HG02759 (cell line): ENCODE data around the gene PEAK1.

ENCODE experiments used
- ATAC-seq: cut with Tn5 transposase; IDR thresholded peaks from one replicate; pipeline ENCODE4 v1.9.1; 2021; ENCODE audit warnings: mild to moderate bottlenecking, moderate library complexity; ENCODE audit not compliant: unreplicated experiment

PEAK1 gene

DNA sequence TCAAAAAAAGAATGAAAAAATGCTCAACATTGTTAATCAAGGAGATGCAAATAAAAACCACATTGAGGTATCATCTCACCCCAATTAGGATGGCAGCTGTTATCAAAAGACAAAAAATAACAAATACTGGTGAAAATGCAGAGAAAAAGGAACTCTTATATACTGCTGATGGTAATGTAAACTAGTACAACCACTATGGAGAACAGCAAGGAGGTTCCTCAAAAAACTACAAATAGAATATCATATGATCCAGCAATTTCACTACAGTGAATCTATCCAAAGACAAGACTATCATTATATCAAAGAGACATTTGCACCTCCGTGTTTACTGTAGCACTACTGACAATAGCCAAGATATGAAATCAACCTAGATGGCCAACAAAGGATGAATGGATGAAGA, 58.4 kb downstream of the PEAK1 start:
- no peak for ATAC-seq

DNA sequence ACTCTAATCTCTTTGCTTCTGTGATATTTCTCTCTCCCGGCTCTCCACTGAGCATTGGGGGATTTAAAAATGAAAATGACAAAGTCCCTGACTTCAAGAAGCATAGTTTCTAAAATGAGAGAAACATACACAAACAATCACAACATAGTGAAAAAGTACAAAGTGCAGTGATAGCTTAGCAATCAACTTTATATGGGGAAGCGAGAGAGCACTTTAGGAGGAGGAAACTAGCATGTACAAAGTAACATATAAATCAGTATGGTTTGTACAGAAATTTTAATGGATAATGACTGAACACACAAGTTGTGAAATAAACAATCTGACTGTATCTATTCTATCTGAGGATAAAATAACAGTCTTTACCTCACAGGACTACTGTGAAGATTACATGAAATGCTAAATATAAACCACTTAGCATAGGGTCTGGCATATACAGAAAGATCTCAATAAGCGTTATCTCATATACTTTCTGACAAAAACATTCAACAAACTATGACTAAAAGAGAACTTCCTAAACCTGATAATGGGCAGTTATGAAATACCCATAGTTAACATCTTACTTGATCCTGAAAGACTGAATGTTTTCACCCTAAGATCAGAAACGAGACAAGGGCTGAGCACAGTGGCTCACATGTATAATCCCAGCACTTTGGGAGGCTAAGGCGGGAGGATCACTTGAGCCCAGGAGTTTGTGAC, 61.2 kb downstream of the PEAK1 start:
- ATAC-seq: no peak

DNA sequence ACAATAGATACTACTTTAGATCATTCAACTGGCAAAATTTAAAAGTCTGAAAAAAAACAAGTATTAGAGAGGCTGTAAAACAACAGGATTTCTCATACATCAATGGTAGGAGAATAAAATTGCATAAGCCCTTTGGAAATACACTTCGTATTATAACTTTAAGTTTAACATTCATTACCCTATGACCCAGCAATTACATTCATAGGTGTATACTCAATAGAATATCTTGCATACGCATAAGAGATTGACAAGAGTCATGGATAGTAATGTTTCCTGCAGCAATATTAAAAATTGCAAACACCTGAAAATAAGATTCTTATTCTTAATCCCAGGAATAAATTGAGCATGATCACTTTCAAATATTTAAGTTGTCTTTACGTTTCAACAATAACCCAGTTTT, 63.6 kb downstream of the PEAK1 start:
- no peak for ATAC-seq

GRCh38 chr15:77355321-77355720, 64.6 kb downstream of the PEAK1 start:
- no peak for ATAC-seq

DNA sequence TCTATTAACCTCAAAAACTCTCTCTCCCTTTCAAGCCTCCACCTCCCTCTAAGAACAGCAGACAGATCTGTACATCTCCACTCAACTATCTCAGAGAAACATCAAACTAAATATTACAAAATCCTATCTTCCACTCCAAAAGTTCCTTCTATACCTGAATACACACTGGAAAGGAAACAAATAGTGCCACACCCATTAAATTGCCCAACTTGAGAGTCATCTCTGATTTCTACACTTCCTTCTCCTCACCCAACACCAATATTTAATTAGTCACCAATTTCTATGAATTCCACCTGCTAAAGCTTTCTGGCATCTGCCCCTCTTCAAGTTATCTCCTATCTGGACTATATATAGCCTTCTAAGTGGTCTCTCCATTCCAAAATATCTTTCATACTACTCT, 65.8 kb downstream of the PEAK1 start:
- no peak for ATAC-seq

DNA sequence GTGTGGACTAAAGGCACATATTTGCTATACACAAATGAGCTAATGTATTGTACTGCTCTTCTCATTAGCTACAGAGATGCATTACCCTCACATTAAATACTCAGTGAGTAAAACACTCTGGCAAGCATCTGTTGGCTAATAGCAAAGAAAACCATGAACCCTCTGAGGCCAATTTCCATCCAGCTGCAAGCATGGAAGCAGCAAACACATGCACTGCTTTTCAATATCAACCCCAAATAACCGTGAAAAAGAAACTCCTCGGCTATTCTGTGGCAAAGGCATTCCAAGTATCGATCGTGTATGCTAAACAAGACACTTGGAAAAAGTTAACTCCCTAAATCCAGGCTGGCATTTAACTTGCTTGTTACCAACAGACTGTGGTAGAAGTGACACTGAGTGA, 67.0 kb downstream of the PEAK1 start:
- no peak for ATAC-seq

DNA sequence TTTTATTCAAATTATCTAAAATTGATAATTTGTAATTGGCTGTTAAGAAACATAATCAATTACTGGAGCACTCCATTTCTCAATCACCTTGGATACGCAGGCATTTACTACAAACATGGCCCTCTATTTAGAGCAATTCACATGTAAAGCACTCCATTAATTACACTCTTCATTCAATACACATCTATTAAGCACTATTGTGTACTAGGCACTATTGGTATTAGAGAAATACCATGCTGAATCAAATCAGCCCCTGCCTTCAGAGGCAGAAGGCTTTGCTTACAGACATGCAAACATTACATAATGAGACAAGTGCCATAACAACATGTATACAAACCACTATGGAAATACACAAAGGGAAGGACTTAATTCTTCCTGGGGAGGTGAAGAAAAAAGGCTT, 69.1 kb downstream of the PEAK1 start:
- ATAC-seq: no peak

DNA sequence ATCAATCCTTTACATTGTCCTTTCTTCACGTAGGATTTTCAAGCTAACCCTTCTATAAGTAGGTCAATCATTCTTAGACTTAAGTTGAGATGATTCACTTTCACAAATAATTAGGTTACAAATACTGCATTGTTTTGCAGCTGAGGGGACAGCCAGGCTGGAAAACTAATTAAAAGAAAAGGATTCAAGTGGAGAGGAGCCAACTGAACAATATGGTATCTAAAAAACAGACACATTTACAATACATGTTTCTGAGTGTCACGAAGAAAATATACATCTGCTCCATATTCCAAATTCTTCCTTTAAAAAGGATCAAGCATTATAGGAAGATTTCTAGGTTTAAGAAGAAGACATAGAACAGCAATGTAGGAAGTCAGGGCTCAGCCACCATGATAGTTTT, 70.2 kb downstream of the PEAK1 start:
- ATAC-seq: no peak

DNA sequence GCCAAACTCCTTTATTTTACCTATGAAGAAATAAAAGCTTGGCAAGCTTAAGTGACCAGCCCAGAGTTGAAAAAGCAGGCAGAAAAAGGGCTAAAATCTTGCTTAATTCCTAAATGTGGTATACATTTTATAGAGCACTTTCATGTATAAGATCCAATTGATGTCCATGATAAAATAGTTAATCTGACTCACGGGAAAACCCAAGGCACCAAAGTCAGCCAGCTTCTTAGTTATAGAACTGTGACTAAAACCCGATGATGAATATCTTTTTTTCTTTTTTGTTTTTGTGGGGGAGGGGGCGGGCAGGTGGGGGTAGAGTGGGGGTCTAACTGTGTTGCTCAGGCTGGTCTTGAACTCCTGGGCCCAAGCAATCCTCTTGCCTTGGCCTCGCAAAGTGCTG, 71.4 kb downstream of the PEAK1 start:
- ATAC-seq: no peak

- ATAC-seq: no peak
Observed at GRCh38 chr15:77347197-77347596, 72.7 kb downstream of the PEAK1 start.

DNA sequence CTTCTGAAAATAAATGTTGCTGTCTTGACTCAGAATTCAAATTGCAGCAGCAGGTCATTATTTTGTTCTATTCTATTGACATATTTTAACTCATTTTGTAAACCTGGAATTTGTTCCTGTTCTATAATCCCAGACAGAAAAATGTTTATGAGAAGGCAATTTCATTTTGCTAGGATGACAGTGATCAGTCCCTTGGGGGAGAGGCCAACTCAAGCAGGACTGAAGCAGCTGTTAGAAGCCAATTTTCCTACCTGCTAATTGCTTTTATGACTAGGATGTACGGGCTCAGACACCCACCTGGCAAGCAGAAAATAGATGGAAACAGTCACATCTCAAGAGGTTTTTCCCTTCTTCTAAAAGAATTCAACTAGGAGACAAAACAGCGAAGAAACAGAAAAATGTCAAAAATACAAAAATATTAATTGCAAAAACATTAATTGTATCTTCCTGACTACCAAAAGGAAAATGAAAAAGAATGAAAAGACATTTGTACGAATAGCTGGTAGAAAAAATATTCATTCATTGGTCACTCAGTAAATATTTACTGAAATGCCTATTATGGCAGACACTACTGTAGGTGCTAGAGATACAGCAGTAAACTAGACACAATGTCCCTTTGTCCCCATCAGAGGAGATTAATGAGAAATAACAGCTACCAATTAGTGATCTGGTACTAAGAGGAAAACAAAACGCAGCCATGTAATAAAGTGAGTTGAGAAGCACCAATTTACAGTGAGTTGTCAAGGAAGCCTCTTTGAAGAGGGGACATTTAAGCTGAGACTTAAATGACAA, 73.5 kb downstream of the PEAK1 start:
- no peak for ATAC-seq

- ATAC-seq: no peak
Observed at GRCh38 chr15:77342807-77343206, 77.1 kb downstream of the PEAK1 start.

DNA sequence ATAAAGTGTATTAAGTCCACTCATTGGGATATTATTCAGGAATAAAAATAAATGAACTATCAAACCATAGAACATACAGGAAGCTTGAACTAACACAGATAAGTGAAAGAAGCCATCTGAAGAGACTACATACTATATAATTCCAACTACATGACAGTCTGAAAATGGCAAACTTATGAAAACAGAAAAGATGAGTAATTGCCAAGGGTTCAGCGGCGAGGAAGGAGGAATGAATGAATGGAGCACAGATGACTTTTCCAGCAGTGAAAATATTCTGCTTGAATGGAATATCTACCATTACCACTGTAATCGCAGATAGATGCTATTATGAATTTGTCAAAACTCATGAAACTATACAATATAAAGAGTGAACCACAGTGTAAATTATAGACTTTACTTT, 79.7 kb downstream of the PEAK1 start:
- no peak for ATAC-seq

GRCh38 chr15:77336006-77336405, 83.9 kb downstream of the PEAK1 start:
- ATAC-seq: no peak

DNA sequence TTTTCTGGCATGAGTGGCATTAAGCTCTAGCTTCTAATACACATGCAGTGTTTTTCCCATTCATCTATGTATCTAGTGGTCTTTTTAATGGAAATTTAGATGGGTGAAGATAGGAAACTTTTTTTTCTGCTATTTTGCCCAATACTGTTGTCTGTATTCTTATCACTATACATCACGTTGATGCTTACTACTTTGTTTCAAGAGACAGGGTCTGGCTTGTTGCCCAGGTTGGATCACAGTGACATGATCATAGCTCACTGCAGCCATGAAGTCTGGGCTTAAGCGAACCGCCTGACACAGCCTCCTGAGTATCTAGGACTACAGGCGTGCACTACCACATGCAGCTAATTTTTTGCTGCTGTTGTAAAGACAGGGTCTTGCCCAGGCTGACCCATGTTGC, 84.6 kb downstream of the PEAK1 start:
- no peak for ATAC-seq

GRCh38 chr15:77333166-77333565, 86.7 kb downstream of the PEAK1 start:
- ATAC-seq: no peak

GRCh38 chr15:77329202-77329601, 90.7 kb downstream of the PEAK1 start:
- no peak for ATAC-seq

GRCh38 chr15:77327844-77328529, 91.9 kb downstream of the PEAK1 start:
- no peak for ATAC-seq

- ATAC-seq: no peak
Observed at GRCh38 chr15:77327168-77327567, 92.7 kb downstream of the PEAK1 start.

DNA sequence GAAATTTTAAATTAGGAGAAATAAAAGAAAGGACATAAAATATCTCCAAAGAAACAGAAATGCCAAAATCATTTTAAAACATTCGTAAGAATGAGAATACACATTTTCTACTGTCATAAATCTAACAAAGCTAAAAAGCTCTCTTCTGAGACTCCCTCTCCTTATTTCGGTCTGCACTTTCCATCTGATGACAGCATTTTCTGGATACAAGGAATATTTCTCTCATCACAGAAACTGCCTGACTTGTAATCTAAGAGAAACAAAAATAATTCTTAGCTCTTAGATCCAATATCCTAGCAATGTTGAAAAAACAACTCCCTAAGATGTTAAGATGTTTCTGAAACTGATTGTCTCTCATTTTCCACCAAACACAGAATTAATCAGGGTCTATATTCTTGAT, 93.5 kb downstream of the PEAK1 start:
- ATAC-seq: no peak

DNA sequence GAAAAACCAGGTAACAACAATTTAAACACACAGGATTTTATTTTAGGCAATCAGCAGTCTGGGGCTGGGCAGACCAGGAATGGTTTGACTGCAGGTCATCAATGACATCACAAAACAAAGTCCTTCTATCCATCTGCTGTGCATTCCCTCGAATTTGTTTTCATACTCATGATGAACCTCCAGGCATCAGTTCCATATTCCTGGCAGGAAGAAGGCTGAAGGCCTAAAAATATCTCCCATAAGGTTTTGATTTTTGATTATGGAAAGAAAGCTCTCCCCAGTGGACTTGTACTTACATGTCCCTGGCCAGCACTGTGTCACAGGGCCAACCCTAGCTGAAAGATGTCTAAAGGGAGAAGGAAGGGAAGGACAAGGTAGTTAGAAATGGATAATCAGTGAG, 107.4 kb downstream of the PEAK1 start:
- ATAC-seq: no peak
